ENCODE data around the gene IL4R. TPM values are rescaled to one million over a fixed set of nuclear protein-coding genes. Genes with fewer than 3 reads are reported as not detected.

Gene IL4R
- total and polyA plus RNA-seq, 9 donors = 11.3 to 39.5 (median 17.4) TPM

GRCh38 chr16:27324851-27325301 lies 11.1 kb downstream of the IL4R start:
- Histone ChIP-seq H3K9me3 (no peaks in the 10 kb centered on the region), H3K4me3 (no peak overlapping the region), H3K36me3 (no peaks in the 10 kb centered on the region), H3K4me1 (ENCODE audit: insufficient read depth) (no peaks in the 10 kb centered on the region), H3K27ac (no peak overlapping the region), H3K27me3 (no peaks in the 10 kb centered on the region)
- WGBS, 3 donors = 79 to 82% (median 80%) methylated on average over 12 of the region's 12 CpGs
- intact Hi-C loops (cut with DNase I) = loop anchor here in 1 of 4 donors (5.0 kb wide), 1 partner anchor 58 kb away; the partner anchor contains the start of gene NSMCE1
- no peak for TF ChIP-seq EP300 (IDR thresholded peaks at IDR 0.05)
- DNase-seq = no peak

- DNase-seq = no peak
- Histone ChIP-seq H3K4me1 (ENCODE audit: insufficient read depth) (peaks cover 2% of the 10 kb centered on the region), H3K27ac (no peak overlapping the region), H3K36me3 (no peaks in the 10 kb centered on the region), H3K4me3 (no peak overlapping the region), H3K27me3 (no peaks in the 10 kb centered on the region), H3K9me3 (no peaks in the 10 kb centered on the region)
- no peak for TF ChIP-seq POLR2A (IDR thresholded peaks at IDR 0.05)
- TF ChIP-seq CTCF (IDR thresholded peaks at IDR 0.05) = no peak
- no peak for TF ChIP-seq EP300 (IDR thresholded peaks at IDR 0.05)
- intact Hi-C loops (cut with DNase I) = no loop called here
- 86% methylated on average over 8 of the region's 8 CpGs for WGBS, 3 donors
Measured at GRCh38 chr16:27325736-27326135, 12.0 kb downstream of the IL4R start.

- Histone ChIP-seq H3K27ac (peak overlapping the region; percentile 16 to 55), H3K4me3 (no peak overlapping the region), H3K4me1 (ENCODE audit: insufficient read depth) (peaks cover 4% of the 10 kb centered on the region), H3K27me3 (no peaks in the 10 kb centered on the region), H3K36me3 (no peaks in the 10 kb centered on the region), H3K9me3 (no peaks in the 10 kb centered on the region)
- no peak for TF ChIP-seq EP300 (IDR thresholded peaks at IDR 0.05)
- TF ChIP-seq CTCF (IDR thresholded peaks at IDR 0.05) = no peak
- TF ChIP-seq POLR2A (IDR thresholded peaks at IDR 0.05) = no peak
- intact Hi-C loops (cut with DNase I) = no loop called here
- 92 to 94% (median 93%) methylated on average over 6 of the region's 6 CpGs for WGBS, 3 donors
- no peak for DNase-seq
Measured at GRCh38 chr16:27326251-27326650, 12.5 kb downstream of the IL4R start.

GRCh38 chr16:27326738-27327585 lies 13.2 kb downstream of the IL4R start:
- H3K27me3 ChIP-seq = no peaks in the 10 kb centered on the region
- no peak overlapping the region for H3K4me3 ChIP-seq
- TF ChIP-seq EP300 (IDR thresholded peaks at IDR 0.05) (peak; percentile 89), POLR2A (IDR thresholded peaks at IDR 0.05) (no peak)
- H3K36me3 ChIP-seq = no peaks in the 10 kb centered on the region
- H3K27ac ChIP-seq = peak overlapping the region; percentile 36 to 55
- 25 to 42% (median 33%) methylated on average over 17 to 19 of the region's 19 CpGs for WGBS, 3 donors
- peaks cover 4% of the 10 kb centered on the region for H3K4me1 ChIP-seq (ENCODE audit: insufficient read depth)
- peak in 4 of 5 donors; percentile 38 to 80 (median 48) for DNase-seq
- H3K9me3 ChIP-seq = no peaks in the 10 kb centered on the region
- intact Hi-C loops (cut with DNase I) = no loop called here

- H3K27ac ChIP-seq = peak overlapping the region in 1 of 2 donors; percentile 36
- DNase-seq = no peak
- no peaks in the 10 kb centered on the region for H3K36me3 ChIP-seq
- H3K9me3 ChIP-seq = no peaks in the 10 kb centered on the region
- peaks cover 4% of the 10 kb centered on the region for H3K4me1 ChIP-seq (ENCODE audit: insufficient read depth)
- intact Hi-C loops (cut with DNase I) = no loop called here
- no peaks in the 10 kb centered on the region for H3K27me3 ChIP-seq
- WGBS, 3 donors = 41 to 49% (median 47%) methylated on average over 3 of the region's 3 CpGs
- H3K4me3 ChIP-seq = no peak overlapping the region
- TF ChIP-seq CTCF (IDR thresholded peaks at IDR 0.05) = no peak
- TF ChIP-seq POLR2A (IDR thresholded peaks at IDR 0.05) = no peak
- TF ChIP-seq EP300 (IDR thresholded peaks at IDR 0.05) = no peak
Measured at GRCh38 chr16:27327586-27327915, 13.8 kb downstream of the IL4R start.
